ENCODE results near the gene MARCKSL1. TPM values are rescaled to one million over a fixed set of nuclear protein-coding genes. Genes with fewer than 3 reads are reported as not detected.

The MARCKSL1 gene
- total and polyA plus RNA-seq, 3 donors from 2014 or later: 288 to 326 (median 312) TPM

- Histone ChIP-seq H3K27me3 (no peaks in the 10 kb centered on the region), H3K27ac (no peak overlapping the region), H3K9me3 (no peaks in the 10 kb centered on the region), H3K4me1 (peaks cover 23% of the 10 kb centered on the region), H3K36me3 (ENCODE audit: low read depth, missing control alignments) (no peaks in the 10 kb centered on the region), H3K4me3 (no peak overlapping the region)
- intact Hi-C loops (cut with DNase I; ENCODE audit: low total_unique reads): loop anchor here (10.0 kb wide), 1 partner anchor 85 kb away; the partner anchor contains the start of gene FAM167B
- WGBS, 2 donors: 85 to 91% methylated on average over 4 of the region's 4 CpGs
- no peak for TF ChIP-seq CTCF (IDR thresholded peaks at IDR 0.05)
- TF ChIP-seq POLR2A (IDR thresholded peaks at IDR 0.05): no peak
- DNase-seq: no peak
These were observed 6.0 kb downstream of the MARCKSL1 start for GRCh38 chr1:32329931-32330466.

- intact Hi-C loops (cut with DNase I; ENCODE audit: low total_unique reads): no loop called here
- TF ChIP-seq CTCF (IDR thresholded peaks at IDR 0.05) (no peak), POLR2A (IDR thresholded peaks at IDR 0.05) (no peak)
- Histone ChIP-seq H3K9me3 (no peaks in the 10 kb centered on the region), H3K4me1 (no peaks in the 10 kb centered on the region), H3K27me3 (no peaks in the 10 kb centered on the region), H3K27ac (no peak overlapping the region), H3K36me3 (ENCODE audit: low read depth, missing control alignments) (no peaks in the 10 kb centered on the region), H3K4me3 (no peak overlapping the region)
- DNase-seq: no peak
- WGBS, 2 donors: 95 to 98% methylated on average over 10 to 11 of the region's 11 CpGs
These were observed 8.8 kb downstream of the MARCKSL1 start for GRCh38 chr1:32327204-32327603.

GRCh38 chr1:32321712-32322291 lies 14.2 kb downstream of the MARCKSL1 start:
- no peaks in the 10 kb centered on the region for H3K36me3 ChIP-seq (ENCODE audit: low read depth, missing control alignments)
- no peaks in the 10 kb centered on the region for H3K4me1 ChIP-seq
- WGBS, 2 donors: 70 to 78% methylated on average over 5 of the region's 5 CpGs
- intact Hi-C loops (cut with DNase I; ENCODE audit: low total_unique reads): no loop called here
- no peak overlapping the region for H3K27ac ChIP-seq
- H3K27me3 ChIP-seq: no peaks in the 10 kb centered on the region
- no peaks in the 10 kb centered on the region for H3K9me3 ChIP-seq
- DNase-seq: no peak
- no peak overlapping the region for H3K4me3 ChIP-seq
- TF ChIP-seq POLR2A (IDR thresholded peaks at IDR 0.05) (no peak), CTCF (IDR thresholded peaks at IDR 0.05) (no peak)

- no peak for DNase-seq
- Histone ChIP-seq H3K9me3 (no peaks in the 10 kb centered on the region), H3K4me3 (no peak overlapping the region), H3K36me3 (ENCODE audit: low read depth, missing control alignments) (no peaks in the 10 kb centered on the region), H3K27me3 (no peaks in the 10 kb centered on the region), H3K27ac (no peak overlapping the region), H3K4me1 (no peaks in the 10 kb centered on the region)
- TF ChIP-seq CTCF (IDR thresholded peaks at IDR 0.05) (no peak), POLR2A (IDR thresholded peaks at IDR 0.05) (no peak)
- intact Hi-C loops (cut with DNase I; ENCODE audit: low total_unique reads): no loop called here
- WGBS, 2 donors: 95 to 98% methylated on average over 10 of the region's 10 CpGs
These were observed 17.7 kb downstream of the MARCKSL1 start for GRCh38 chr1:32318127-32318869.
